HepG2 (cell line): ENCODE measurements around the gene RNASE12. TPM values are rescaled to one million over a fixed set of nuclear protein-coding genes. Genes with fewer than 3 reads are reported as not detected.

Experiments
- ATF7 ChIP-seq, 2 experiments: fragments of 450-650 bp in 1 of 2; sonication (generic) in 1 of 2; formaldehyde crosslinking in 1 of 2; IDR thresholded peaks; 2 replicates each; pipeline versions ENCODE4 v1.4.0 to v1.6.1; 2016 to 2020; ENCODE audit warnings: antibody characterized with exemption in 1 of 2, mild to moderate bottlenecking in 1 of 2, missing genetic modification reagents in 1 of 2
- GMEB2 ChIP-seq: IDR thresholded peaks from 2 replicates; pipeline ENCODE4 v1.6.1; 2016; ENCODE audit warnings: missing biosample characterization, missing genetic modification reagents, low read depth
- IKZF4 ChIP-seq: sonication (generic); formaldehyde crosslinking; IDR thresholded peaks from 2 replicates; pipeline ENCODE4 v1.5.1; 2020; ENCODE audit warnings: borderline replicate concordance, mild to moderate bottlenecking, low read depth, missing genetic modification reagents; ENCODE audit errors: not compliant biosample characterization
- MED8 ChIP-seq: sonication (generic); formaldehyde crosslinking; IDR thresholded peaks from 2 replicates; pipeline ENCODE4 v1.8.1; 2023; ENCODE audit warnings: mild to moderate bottlenecking, missing genetic modification reagents; ENCODE audit not compliant: insufficient replicate concordance
- ONECUT2 ChIP-seq: sonication (generic); formaldehyde crosslinking; IDR thresholded peaks from 2 replicates; pipeline ENCODE4 v1.4.0; 2020; ENCODE audit warnings: missing genetic modification reagents
- PAWR ChIP-seq: sonication (generic); formaldehyde crosslinking; IDR thresholded peaks from 2 replicates; pipeline ENCODE4 v1.4.0; 2020; ENCODE audit warnings: missing genetic modification reagents, mild to moderate bottlenecking, borderline replicate concordance
- POLR2AphosphoS5 ChIP-seq: IDR thresholded peaks from 2 replicates; pipeline ENCODE4 v1.6.1; 2012; ENCODE audit warnings: low read depth, low read length
- XRCC5 ChIP-seq: fragments of 200-400 bp; formaldehyde crosslinking; optimal IDR thresholded peaks from 2 replicates; pipeline ENCODE3; 2017; ENCODE audit warnings: mild to moderate bottlenecking, low read length
- ZC3H13 ChIP-seq: sonication (generic); formaldehyde crosslinking; IDR thresholded peaks from 2 replicates; pipeline ENCODE4 v1.8.1; 2023; ENCODE audit warnings: mild to moderate bottlenecking, missing genetic modification reagents, moderate library complexity
- ZNF263 ChIP-seq: sonication (generic); formaldehyde crosslinking; IDR thresholded peaks from 2 replicates; pipeline ENCODE4 v1.4.0; 2020; ENCODE audit warnings: missing genetic modification reagents
- ZNF350 ChIP-seq: sonication (generic); formaldehyde crosslinking; IDR thresholded peaks from 2 replicates; pipeline ENCODE4 v1.4.0; 2020; ENCODE audit warnings: mild to moderate bottlenecking, low read depth, missing genetic modification reagents, borderline replicate concordance
- polyA plus RNA-seq, 8 experiments: library from polyadenylated mRNA; depleted of rRNA in 3 of 8; stranded (reverse) in 7 of 8; unstranded in 1 of 8; fragments of >200 nt; fragmentation: Illumina TruSeq in 4 of 8; extraction: Trizol in 4 of 8; gene quantifications; 2 replicates each; pipeline versions ENCODE4 v1.2.1 to v1.2.3, GENCODE V29; 2011 to 2016; ENCODE audit warnings: low read depth in 4 of 8, missing spikeins in 1 of 8, mixed read lengths in 1 of 8; ENCODE audit not compliant: insufficient read depth in 1 of 8
- total RNA-seq, 5 experiments: library from RNA; depleted of rRNA; stranded (reverse); fragments of >200 nt; fragmentation: Illumina TruSeq; extraction: Trizol; gene quantifications; 2 replicates each; pipeline ENCODE4 v1.2.3, GENCODE V29; 2016; ENCODE audit warnings: low read depth in 1 of 5
- TF ChIP-seq, protein P1 (sequence below): sonication (generic); formaldehyde crosslinking; IDR thresholded peaks from 2 replicates; pipeline ENCODE4 v1.5.0; 2020; ENCODE audit warnings: missing genetic modification reagents
- TF ChIP-seq, protein P2 (sequence below): sonication (generic); formaldehyde crosslinking; IDR thresholded peaks from 2 replicates; pipeline ENCODE4 v1.4.0; 2020; ENCODE audit warnings: missing genetic modification reagents, mild to moderate bottlenecking, borderline replicate concordance
- TF ChIP-seq, protein P3 (sequence below): IDR thresholded peaks from 2 replicates; pipeline ENCODE4 v1.6.1; 2016

Gene RNASE12
- total and polyA plus RNA-seq, 2 of the 13 experiments (the other 11 are each of a cell fraction or from before 2014, with no cell fraction given): not detected

DNA sequence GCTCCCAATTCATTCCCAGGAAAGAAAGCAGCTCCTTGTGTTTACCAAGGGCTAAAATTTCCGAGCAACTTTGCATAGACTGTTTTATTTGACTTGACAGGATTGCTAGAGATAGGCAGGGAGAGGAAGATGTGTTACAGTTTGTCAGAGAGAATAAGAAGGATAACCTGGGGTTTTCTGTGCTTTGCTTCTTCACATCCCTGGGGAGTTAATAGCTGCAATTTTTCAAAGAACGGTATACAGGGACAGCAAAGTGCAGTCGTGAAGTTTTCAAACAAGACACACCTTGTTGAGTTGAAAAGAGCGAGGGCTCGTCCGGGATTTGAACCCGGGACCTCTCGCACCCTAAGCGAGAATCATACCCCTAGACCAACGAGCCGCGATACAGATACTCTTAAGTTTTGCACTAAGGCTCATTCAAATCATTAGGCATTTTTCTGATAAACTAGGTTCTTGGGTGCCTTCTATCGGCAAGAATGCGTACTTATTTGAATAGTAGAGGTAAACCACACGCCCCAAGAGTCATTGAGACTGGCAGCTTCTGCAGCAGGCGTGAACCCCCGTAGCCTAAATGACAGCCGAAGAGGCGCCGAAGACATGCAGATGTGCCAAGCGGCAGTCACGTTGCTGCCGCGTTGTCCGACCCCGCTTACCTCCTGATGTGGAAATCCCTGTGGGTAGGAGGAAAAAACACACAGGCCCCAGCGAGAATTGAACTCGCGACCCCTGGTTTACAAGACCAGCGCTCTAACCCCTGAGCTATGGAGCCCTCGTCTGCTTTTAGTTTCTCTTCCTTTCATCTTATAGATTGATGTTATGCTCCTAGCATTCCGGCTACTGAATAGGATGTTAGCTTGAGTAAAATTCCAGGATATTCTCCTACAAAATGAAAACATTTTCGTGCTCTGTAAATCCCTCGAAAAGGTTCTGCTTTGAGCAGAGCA, 22.2 kb upstream of the RNASE12 start (continued):
- TF ChIP-seq IKZF4: no peak
- TF ChIP-seq ONECUT2 (CRISPR knock-in tag): peak; percentile 19; the same call in 1 of the 2 replicates
- no peak for TF ChIP-seq XRCC5
- peak; percentile 62; the same call in 1 of the 2 replicates for TF ChIP-seq GMEB2
- TF ChIP-seq, protein P1, sequence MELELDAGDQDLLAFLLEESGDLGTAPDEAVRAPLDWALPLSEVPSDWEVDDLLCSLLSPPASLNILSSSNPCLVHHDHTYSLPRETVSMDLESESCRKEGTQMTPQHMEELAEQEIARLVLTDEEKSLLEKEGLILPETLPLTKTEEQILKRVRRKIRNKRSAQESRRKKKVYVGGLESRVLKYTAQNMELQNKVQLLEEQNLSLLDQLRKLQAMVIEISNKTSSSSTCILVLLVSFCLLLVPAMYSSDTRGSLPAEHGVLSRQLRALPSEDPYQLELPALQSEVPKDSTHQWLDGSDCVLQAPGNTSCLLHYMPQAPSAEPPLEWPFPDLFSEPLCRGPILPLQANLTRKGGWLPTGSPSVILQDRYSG (CRISPR knock-in tag): no peak; the same call in 1 of the 2 replicates
- no peak for TF ChIP-seq ZNF263
- TF ChIP-seq PAWR (CRISPR knock-in tag): no peak; the same call in 1 of the 2 replicates
- no peak for TF ChIP-seq POLR2AphosphoS5
- peak; percentile 66; the same call in 1 of the 2 replicates for TF ChIP-seq ZC3H13 (CRISPR knock-in tag)
- TF ChIP-seq MED8 (CRISPR knock-in tag): no peak
- TF ChIP-seq ZNF350 (CRISPR knock-in tag): peak; percentile 98; the same call in 1 of the 2 replicates
- TF ChIP-seq ATF7 (IDR thresholded peaks at IDR 0.05): no peak
- peak; percentile 25; the same call in 1 of the 2 replicates for TF ChIP-seq ATF7 (CRISPR knock-in tag; IDR thresholded peaks at IDR 0.05)
- TF ChIP-seq, protein P2, sequence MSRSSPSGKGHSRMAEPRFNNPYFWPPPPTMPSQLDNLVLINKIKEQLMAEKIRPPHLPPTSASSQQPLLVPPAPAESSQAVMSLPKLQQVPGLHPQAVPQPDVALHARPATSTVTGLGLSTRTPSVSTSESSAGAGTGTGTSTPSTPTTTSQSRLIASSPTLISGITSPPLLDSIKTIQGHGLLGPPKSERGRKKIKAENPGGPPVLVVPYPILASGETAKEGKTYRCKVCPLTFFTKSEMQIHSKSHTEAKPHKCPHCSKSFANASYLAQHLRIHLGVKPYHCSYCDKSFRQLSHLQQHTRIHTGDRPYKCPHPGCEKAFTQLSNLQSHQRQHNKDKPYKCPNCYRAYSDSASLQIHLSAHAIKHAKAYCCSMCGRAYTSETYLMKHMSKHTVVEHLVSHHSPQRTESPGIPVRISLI (CRISPR knock-in tag): peak; percentile 68; the same call in 1 of the 2 replicates
- TF ChIP-seq, protein P3, sequence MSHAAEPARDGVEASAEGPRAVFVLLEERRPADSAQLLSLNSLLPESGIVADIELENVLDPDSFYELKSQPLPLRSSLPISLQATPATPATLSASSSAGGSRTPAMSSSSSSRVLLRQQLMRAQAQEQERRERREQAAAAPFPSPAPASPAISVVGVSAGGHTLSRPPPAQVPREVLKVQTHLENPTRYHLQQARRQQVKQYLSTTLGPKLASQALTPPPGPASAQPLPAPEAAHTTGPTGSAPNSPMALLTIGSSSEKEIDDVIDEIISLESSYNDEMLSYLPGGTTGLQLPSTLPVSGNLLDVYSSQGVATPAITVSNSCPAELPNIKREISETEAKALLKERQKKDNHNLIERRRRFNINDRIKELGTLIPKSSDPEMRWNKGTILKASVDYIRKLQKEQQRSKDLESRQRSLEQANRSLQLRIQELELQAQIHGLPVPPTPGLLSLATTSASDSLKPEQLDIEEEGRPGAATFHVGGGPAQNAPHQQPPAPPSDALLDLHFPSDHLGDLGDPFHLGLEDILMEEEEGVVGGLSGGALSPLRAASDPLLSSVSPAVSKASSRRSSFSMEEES (CRISPR knock-in tag): peak; percentile 36; the same call in 1 of the 2 replicates
